ENCODE results near the gene OAF.
A peak's percentile ranks its signal among the peaks of the same experiment; 100 is the strongest.

DNA sequence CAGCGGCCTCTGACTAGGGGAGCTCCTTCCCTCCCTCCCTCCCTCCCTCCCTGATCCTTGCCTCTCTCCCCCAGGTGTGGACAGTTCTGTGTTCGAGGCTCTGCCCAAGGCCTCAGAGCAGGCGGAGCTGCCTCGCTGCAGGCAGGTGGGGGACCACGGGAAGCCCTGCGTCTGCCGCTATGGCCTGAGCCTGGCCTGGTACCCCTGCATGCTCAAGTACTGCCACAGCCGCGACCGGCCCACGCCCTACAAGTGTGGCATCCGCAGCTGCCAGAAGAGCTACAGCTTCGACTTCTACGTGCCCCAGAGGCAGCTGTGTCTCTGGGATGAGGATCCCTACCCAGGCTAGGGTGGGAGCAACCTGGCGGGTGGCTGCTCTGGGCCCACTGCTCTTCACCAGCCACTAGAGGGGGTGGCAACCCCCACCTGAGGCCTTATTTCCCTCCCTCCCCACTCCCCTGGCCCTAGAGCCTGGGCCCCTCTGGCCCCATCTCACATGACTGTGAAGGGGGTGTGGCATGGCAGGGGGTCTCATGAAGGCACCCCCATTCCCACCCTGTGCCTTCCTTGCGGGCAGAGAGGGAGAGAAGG, 18.1 kb downstream of the OAF start:
- TF ChIP-seq, protein P1, sequence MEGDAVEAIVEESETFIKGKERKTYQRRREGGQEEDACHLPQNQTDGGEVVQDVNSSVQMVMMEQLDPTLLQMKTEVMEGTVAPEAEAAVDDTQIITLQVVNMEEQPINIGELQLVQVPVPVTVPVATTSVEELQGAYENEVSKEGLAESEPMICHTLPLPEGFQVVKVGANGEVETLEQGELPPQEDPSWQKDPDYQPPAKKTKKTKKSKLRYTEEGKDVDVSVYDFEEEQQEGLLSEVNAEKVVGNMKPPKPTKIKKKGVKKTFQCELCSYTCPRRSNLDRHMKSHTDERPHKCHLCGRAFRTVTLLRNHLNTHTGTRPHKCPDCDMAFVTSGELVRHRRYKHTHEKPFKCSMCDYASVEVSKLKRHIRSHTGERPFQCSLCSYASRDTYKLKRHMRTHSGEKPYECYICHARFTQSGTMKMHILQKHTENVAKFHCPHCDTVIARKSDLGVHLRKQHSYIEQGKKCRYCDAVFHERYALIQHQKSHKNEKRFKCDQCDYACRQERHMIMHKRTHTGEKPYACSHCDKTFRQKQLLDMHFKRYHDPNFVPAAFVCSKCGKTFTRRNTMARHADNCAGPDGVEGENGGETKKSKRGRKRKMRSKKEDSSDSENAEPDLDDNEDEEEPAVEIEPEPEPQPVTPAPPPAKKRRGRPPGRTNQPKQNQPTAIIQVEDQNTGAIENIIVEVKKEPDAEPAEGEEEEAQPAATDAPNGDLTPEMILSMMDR (IDR thresholded peaks at IDR 0.05; ENCODE audit: borderline replicate concordance, extremely low read depth, low read length, poor library complexity, severe bottlenecking): peak; percentile 36
- no peak for TF ChIP-seq EZH2 (IDR thresholded peaks at IDR 0.05; ENCODE audit: borderline replicate concordance, low read depth, low read length, severe bottlenecking)

Measured in DND-41 (cell line).